ENCODE measurements around the gene MYF6. TPM values are rescaled to one million over a fixed set of nuclear protein-coding genes. Genes with fewer than 3 reads are reported as not detected.
"Not testable (repeated sequence)": the region's sequence is repeated elsewhere in the genome, so short reads cannot be mapped to it uniquely, and the experiment has no call there.

Gene MYF6
- total RNA-seq: not detected
- long read RNA-seq: 0 reads

DNA sequence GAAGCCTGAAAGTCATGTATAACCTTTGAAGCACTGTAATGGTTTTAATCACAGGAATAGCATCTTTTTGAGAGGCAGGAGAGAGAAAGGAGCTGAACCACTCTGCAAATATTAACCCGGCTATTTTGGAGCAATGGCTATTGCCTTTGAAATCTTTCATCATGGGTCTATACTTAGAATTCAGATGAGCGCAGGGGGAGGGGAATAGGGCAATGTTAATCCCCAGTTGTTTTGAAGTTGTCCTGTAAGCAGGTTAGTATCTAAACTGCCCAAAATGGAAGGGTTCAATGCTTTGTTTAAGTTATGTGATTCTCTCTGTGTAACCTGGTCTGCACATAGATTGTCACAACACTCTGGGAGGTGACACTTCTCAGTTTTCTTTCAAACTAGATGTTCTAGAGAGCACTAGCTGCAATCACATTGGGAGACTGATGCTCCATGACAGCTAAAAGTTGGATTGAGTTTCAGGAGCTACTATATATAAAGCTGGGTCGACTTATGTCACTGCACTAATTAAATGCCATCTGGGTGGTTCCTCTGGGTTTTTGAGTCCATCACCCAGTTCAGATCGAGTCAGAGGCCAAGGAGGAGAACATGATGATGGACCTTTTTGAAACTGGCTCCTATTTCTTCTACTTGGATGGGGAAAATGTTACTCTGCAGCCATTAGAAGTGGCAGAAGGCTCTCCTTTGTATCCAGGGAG, at the start of gene MYF6:
Gene MYF6, plus strand, starts transcription at position 509 of the 704 bp plus-strand sequence. Its CDS starts 86 bp downstream, at position 595.
- ATAC-seq: no peak

GRCh38 chr12:80659512-80660063, 47.8 kb upstream of the MYF6 start:
- DNase-seq (no peak), ATAC-seq (no peak)
- intact Hi-C loops (cut with DNase I): no loop called here

More for the DNA sequence above, at the start of gene MYF6:
- intact Hi-C loops (cut with DNase I): no loop called here
- no peak for DNase-seq

DNA sequence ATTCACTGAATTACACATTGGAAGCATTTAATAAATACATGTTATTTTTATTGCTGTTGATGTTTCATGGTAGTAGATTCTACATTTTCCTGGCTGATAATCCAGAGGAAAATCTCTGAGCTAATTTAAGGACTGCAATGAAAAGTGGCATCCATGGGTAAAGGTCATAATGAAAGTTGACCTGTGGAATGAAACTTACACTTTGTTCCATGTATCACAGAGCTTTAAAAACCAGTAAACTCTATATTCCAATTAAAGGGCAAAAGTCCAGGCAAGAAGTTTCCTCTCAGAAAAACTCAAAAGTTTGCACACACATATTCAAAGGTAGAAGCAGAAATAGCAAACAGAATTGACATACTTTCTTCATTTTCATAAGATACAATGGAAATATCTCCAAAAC, 44.8 kb upstream of the MYF6 start:
- intact Hi-C loops (cut with DNase I): no loop called here
- no peak for ATAC-seq
- DNase-seq: no peak

GRCh38 chr12:80670214-80670613, 37.2 kb upstream of the MYF6 start:
- ATAC-seq: no peak
- no peak for DNase-seq
- intact Hi-C loops (cut with DNase I): no loop called here

DNA sequence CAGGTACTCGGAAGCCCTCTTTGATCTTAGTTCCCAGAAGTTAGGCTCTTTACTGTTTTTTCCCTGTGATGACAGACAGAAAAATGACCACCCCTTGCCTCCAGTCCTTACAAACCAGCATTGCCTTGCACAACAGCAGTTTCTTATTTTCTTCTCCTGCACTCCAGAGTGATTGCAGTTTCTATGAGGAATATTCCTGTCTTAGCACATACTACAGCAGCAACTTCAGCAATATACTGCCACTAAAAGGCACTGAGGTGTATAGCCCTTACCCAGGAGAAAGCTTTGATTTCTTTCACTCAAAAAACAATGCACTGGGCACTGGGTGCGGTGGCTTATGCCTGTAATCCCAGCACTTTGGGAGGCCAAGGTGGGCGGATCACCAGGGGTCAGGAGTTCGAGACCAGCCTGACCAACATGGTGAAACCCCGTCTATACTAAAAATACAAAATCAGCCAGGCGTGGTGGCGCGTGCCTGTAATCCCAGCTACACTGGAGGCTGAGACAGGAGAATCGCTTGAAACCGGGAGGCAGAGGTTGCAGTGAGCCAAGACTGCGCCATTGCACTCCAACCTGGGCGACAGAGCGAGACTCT, 31.3 kb upstream of the MYF6 start:
- DNase-seq: not testable (repeated sequence)

DNA sequence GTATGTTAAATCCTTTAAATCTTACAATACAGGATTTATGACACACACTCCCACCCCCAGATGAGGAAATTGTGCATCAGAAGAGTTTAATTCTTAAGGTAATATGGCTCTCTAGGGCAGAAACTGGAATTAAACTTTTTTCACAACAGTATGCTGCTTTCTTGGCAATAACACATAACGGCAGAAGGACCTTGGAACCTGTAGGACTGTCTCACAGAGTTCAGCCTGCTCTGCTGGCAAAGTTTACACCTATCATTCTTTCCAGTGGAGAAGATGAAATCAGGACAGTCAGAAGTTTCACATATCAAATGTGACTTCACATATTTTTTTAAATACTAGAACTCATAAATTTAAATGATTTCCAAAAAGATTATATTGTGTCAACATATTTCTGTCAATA, 30.6 kb upstream of the MYF6 start:
- intact Hi-C loops (cut with DNase I): no loop called here
- no peak for ATAC-seq
- DNase-seq: no peak

More for the DNA sequence above, 31.3 kb upstream of the MYF6 start:
- ATAC-seq; intact Hi-C loops (cut with DNase I): not testable (repeated sequence)

DNA sequence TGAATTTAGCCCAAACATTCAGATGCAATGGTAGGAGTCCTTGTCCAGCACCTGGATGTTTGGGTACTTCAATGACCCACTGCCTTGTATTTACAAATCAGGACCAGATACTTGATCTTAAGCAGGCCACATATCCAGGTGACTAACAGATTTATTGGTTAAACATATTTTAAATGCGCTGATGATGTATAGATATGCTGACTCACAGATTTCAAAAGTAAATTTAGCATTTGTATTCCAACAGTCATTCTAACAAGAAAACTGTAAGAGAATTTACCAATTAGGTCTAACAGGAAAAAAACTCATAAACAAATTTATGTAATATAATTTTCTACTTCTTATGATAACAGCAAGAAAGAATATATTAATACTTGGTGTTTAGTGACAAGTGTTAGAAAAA, 29.4 kb upstream of the MYF6 start:
- intact Hi-C loops (cut with DNase I): no loop called here
- ATAC-seq (no peak), DNase-seq (no peak)

DNA sequence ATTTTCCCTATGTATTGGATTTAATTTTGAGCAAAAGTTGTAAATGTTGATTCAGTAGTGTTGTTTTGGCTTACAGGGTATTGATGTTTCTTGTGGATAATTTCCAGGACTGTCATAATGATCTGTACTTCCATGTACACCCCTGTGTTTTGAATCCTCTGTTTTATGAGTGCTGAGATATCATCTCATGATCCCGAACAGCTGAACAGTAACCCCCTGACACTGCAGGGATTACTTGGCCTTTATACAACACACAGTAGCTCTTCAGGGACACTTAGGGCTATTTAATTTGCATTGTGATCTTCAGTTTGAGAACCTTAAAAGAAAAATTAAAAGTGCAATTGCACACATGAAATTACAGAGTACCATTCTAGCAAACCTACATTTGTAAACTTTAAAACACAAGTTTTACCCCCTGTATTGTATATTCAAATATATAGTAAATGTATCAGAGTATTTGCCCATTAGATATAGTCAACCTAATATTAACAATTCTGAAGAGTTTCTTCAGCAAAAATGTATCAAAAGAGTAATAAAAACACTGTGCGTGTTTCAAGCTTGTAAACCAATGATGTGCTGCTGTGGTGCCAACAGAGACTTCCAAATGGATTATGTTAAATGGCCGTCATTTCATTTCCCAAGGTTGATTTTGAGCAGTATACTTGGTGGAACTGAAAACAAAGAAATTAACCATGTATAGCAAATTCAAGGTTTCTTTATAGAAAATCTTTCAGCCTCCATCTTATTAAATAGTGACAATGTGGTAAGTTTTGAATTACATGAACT, 27.9 kb upstream of the MYF6 start:
- no peak for ATAC-seq
- intact Hi-C loops (cut with DNase I): no loop called here

GRCh38 chr12:80681287-80681686, 26.1 kb upstream of the MYF6 start:
- DNase-seq (no peak), ATAC-seq (no peak)
- intact Hi-C loops (cut with DNase I): no loop called here

More for the DNA sequence above, 27.9 kb upstream of the MYF6 start:
- no peak for DNase-seq

DNA sequence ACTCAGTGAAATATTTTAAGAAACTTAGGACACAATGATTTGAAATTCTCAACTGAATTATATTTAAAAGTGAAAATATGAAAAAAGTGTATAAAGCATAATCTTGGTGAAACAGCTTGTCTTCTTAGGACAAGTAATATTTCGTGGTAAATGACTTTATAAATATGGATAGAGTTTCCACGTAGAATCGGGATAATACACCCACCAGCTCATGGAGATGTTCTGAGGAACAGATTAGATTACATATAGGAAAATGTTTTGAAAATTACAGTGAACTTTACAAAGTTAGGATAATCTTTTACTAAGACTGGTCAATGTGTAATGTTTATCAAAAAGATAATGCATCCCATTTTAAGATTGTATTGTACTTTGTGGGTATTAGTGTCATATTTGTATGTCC, 25.6 kb upstream of the MYF6 start:
- no peak for ATAC-seq
- no peak for DNase-seq
- intact Hi-C loops (cut with DNase I): no loop called here

- intact Hi-C loops (cut with DNase I): no loop called here
- DNase-seq (no peak), ATAC-seq (no peak)
Observed at GRCh38 chr12:80684077-80684495, 23.3 kb upstream of the MYF6 start.

DNA sequence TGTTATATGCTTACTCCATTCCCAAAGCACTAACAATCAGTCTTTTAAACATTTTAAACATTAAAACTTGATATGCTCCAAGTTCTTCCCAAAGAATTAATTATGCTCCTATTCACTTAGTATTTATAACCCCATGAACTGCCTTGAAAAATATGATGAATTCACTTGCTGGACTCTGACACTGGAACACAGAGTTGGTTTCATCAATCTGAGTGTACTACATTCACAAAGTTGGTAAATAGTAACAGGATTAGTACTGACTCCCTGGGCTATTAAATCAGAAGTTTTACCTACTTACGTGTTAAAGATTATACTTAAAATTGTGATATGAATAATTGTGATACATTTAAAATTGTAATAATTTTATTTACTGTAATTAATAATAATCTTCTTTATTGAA, 17.3 kb upstream of the MYF6 start:
- ATAC-seq: no peak

GRCh38 chr12:80690513-80690912, 16.9 kb upstream of the MYF6 start:
- ATAC-seq (no peak), DNase-seq (no peak)
- intact Hi-C loops (cut with DNase I): no loop called here

More for the DNA sequence above, 17.3 kb upstream of the MYF6 start:
- DNase-seq: no peak
- intact Hi-C loops (cut with DNase I): no loop called here

- no peak for DNase-seq
- intact Hi-C loops (cut with DNase I): no loop called here
- ATAC-seq: no peak
Observed at GRCh38 chr12:80692114-80692513, 15.3 kb upstream of the MYF6 start.

DNA sequence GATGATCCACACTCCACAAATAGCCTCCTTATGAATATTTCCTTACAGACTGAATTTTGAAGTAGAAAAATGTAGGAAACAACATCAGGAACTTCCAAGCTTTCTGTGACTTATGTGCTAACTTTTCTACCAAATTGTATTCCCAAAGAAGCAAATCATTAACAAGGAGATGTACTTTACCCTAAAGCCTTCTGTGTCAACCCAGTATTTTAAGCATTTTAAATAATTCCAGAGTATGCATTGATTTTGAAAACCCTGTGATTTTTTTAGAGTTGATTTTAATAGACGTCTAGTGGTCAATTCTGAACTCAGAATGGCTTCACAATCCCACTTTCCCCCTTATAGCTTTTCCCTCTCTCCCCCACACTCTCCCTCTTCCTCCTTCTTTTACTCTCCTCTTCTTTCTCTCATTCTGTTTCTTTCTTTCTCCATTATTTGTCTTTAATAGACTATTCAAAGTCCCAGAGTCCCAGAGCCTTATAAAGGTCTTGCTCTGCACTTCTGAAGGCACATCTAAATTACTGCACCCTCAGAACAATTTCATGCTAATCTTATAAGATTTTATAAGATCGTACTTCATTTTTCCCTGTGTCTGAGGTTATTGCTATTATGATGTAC, 10.1 kb upstream of the MYF6 start:
- ATAC-seq (no peak), DNase-seq (no peak)
- intact Hi-C loops (cut with DNase I): no loop called here

DNA sequence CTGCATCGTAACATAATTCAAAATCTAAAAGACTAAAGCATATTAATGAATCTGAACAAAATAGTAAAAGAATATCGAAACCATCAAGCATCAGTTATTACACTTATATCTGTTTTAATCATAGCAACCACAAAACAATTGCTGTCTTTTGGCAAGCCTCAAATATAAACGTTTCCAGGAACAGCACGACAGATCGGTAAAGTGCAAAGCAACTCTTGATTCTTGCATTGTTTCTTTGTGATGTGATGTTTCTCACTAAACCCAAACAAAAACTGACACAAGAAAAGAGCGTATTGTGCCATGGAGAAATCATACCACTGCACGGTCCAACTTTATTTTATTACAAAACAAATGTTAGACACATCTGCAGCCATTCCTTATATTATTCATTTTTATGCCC, 9.2 kb upstream of the MYF6 start:
- no peak for ATAC-seq
- DNase-seq: no peak
- intact Hi-C loops (cut with DNase I): no loop called here

DNA sequence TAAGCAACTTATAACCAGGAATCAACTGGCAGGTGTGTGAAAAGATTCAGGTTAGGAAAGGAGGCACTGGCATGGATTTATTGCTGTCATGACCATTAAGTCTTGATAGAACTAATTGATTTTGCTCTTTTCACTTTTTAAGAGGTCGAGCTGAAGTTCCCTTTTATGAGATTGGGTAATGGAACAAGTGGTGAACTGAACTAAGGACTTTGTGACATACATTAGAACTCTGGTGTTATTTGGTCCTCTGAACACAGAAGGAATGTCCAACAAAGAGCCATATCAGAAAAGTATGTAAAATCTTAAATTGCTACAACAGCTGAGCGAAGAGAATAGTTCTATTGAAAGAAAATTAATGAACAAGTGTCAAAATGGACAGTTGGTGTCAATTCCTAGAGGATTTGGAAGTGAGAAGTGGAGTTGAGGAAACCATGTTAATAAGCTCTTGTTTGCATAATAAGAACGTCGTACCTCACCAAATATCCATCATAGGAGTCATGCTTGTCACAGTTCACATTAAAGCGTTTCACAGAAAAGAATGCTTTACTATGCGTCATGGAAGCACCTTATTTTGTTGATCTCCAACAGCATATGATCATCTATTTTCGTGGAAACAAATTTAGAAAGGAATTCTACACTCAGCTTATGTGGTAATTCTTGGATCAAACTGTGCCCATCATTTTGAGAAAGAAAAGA, 8.4 kb upstream of the MYF6 start:
- ATAC-seq: no peak
- intact Hi-C loops (cut with DNase I): no loop called here
- no peak for DNase-seq

DNA sequence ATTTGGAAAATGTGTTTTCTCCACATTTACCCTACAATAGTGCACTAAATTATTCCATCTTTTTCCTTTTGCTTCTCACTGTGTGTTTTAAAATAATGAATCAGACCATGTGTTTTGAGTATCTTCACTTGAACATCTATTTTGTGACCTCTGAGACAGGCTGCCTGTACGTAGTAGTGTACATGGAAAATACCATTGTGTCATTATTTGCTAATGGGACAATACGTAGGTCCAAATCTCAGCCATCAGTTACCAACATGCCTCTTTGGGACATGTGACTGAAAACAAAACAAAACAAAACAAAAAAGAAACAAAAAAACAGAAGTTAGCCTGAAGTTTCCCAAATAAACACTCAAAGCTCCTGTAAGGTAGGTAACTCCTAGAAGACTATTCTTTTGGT, 7.1 kb upstream of the MYF6 start:
- ATAC-seq (no peak), DNase-seq (no peak)
- intact Hi-C loops (cut with DNase I): no loop called here

DNA sequence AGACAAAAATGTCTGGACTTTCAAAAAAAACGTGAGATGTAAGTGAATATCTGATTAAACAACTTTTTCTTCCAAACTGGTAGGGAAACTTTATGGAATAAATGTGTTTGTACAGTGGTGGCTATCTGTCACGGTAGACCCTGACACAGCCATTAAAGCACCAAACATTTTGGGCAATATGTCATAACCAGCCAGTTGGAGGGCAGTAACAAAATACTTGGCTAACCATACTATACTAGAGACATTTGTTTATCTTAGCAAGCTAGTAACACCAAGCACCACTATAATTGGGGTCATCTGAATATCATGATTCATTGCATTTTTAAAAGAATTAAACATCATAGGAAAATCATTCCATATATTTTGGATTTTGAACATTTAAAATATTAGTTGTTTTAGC, 6.0 kb upstream of the MYF6 start:
- intact Hi-C loops (cut with DNase I): no loop called here
- no peak for ATAC-seq

More for the DNA sequence above, 6.0 kb upstream of the MYF6 start:
- no peak for DNase-seq

Data from left cardiac atrium (tissue), 4 donors.